HG03175 (cell line): ENCODE measurements around the gene DYRK1B.

Source experiments
- ATAC-seq: cut with Tn5 transposase; IDR thresholded peaks from one replicate; pipeline ENCODE4 v1.9.1; 2021; ENCODE audit warnings: mild to moderate bottlenecking, moderate library complexity; ENCODE audit not compliant: unreplicated experiment

The DYRK1B gene

GRCh38 chr19:39864118-39864517 lies 30.2 kb upstream of the DYRK1B start:
- no peak for ATAC-seq

- ATAC-seq, result no peak
These were observed 24.6 kb upstream of the DYRK1B start for GRCh38 chr19:39858541-39858940.

DNA sequence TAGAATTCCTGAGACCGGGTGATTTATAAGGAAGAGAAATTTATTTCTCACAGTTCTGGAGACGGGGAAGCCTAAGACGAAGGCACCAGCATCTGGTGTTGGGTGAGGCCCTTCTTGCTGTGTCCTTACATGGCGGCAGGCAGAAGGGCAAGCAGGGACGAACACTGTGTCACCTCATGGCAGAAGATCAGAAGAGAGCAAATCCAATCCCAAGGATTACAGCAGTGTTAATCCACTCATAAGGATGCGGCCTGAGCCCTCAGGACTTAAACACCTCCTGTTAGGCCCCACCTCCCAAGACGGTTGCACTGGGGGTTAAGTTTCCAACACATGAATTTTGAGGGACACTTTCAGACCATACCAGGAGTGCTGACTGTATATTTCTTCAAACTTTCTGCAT lies 18.9 kb upstream of the DYRK1B start:
- ATAC-seq, result no peak

- ATAC-seq, result no peak
These were observed 16.9 kb upstream of the DYRK1B start for GRCh38 chr19:39850892-39851291.

DNA sequence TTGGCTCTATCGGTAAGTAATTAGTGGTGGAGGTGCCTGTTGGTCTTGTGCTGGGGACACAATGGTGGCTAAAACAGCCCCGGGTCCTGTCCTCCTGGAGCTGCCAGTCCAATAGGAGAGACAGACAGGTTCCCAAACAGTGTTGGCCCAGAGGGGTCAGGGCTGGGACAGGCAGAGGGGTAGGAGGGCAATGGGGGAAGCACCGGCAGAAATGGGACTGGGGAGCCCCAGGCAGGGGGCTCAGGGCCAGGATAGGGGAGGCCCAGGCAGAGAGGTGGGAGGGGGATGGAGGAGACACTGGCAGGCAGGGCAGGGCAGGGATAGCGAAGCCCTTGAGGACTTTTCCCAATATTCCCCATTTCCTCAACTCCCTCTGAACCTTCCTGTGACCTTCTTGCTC lies 14.4 kb upstream of the DYRK1B start:
- ATAC-seq, result no peak

GRCh38 chr19:39847525-39847924 lies 13.6 kb upstream of the DYRK1B start:
- no peak for ATAC-seq

- no peak for ATAC-seq
These were observed 12.9 kb upstream of the DYRK1B start for GRCh38 chr19:39846678-39847486.

DNA sequence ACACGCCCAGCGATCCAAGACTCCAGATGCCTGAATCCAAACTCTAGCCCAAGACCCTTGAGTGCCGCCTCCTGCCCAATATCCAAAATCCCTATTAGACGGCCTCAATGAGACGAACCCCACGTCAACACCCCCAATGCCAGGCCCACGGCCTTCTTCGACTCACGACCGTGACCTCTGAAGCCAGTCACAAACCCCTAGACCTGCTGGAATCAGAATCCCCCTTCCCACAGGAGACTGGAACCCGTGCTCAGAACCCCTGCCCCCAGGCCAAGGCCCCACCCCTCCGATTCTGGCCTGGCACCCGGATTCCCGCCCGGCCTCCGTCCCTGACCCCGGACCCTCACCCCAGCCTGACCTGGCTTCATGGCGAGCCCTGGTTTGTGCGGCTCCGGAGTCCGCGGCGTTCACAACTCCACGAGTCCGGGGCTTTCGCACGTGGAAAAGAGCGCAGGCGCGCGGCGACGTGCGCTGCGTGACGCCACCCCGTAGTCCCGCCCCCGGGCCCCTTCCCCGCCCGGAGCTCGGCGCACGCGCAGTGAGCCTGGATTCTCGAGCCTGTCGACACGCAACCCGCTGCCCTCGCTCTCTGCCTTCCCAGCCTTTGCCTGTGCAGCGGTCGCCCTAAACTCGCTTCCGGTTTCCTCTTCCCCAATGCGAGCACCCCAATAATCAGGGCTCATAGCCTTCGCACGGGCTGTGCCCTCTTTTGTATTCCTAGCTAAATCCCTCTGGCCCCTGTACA lies 12.1 kb upstream of the DYRK1B start, which contains the start of gene FBL:
TSS of gene FBL (minus strand) at position 447 of the 745 bp plus-strand sequence. CDS start at position 368, 79 bp downstream.
- peak; percentile 80 for ATAC-seq

DNA sequence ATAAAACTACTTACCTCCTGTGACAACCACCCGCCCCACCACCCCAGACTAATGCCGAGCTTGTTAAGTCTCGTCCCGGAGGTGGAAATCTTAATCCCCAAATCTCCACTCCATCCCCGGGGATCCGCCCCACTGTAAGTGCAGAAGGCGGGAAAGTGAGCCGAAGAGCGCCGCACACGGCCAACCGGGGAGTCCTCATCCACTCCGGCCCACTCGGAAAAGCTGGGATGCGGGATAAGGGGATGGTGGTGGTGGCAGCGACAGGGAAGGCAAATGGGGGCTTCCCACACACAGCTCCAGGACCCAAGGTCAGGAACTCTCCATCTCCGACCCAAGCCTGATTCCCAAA lies 11.6 kb upstream of the DYRK1B start:
- no peak for ATAC-seq

DNA sequence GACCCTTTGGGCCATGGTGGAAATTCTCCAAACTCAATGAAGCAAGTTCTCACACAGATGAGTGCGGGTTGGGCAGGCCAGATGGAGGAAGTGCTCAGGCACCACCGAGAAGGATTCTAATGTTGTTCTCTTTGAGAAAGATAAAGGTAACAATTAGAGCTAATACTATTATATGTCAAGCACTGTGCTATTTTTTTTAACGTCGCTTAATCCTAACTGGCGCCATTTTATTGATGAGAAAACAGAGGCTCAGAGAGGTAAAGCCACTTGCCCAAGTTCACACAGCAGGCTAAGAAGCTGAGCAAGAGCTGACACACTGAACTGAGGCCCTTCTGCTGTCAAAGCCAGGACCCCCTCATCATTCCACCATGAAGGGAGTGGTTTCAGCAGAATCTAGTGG lies 11.2 kb upstream of the DYRK1B start:
- ATAC-seq, result no peak

DNA sequence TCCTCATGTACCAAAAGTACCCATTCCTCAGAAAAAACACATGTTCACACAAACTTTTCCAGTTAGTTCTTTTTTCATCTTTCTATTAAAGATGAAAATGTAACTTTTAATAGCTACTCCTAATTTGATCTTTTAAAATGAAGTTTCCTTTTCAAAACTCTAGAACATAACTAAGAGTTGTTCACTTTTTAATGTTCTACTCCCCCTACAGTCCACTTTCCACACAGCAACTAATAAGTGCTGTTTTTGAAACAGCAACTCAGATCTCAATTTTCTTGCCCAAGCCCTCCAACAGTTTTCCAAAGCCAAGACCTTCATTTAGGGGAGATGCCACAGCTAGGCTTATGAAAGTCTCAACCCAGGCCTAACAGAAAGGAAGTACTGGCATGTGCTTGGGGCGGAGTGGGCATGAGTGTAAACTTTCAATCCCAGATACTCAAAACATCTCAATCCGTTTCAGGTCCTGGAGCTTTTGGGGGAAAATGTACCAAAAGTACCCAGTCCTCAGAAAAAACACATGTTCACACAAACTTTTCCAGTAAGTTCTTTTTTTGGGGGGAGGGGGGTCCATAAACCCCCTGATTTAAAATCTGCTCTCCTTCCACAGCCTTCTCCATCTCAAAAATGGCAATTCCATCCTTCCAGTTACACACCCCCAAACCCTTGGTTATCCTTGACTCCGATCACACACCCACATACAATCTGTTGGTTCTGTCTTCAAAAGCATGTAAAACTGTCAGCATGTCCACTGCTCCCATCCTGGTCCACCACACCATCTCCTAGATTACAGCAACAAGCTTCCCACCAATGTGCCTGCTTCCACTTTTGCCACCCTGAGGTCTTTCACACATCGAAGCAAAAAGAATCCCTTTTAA lies 10.2 kb upstream of the DYRK1B start:
- ATAC-seq, result no peak

- no peak for ATAC-seq
These were observed 8.9 kb upstream of the DYRK1B start for GRCh38 chr19:39842693-39843435.

DNA sequence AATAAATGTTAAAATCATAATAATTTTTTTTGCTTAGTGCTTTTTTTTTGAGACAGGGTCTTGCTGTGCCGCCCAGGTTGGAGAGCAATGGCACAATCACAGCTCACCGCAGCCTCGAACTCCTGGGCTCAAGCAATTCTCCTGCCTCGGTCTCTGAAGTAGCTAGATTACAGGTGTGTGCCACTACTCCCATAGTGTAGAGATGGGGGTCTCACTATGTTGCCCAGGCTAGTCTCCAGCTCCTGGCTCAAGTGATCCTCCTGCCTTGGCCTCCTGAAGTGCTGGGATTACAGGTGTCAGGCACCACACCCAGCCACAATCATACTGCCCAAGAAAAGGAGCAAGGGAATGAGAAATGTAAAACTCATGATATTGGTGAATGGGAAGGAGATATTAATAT lies 7.1 kb upstream of the DYRK1B start:
- no peak for ATAC-seq

DNA sequence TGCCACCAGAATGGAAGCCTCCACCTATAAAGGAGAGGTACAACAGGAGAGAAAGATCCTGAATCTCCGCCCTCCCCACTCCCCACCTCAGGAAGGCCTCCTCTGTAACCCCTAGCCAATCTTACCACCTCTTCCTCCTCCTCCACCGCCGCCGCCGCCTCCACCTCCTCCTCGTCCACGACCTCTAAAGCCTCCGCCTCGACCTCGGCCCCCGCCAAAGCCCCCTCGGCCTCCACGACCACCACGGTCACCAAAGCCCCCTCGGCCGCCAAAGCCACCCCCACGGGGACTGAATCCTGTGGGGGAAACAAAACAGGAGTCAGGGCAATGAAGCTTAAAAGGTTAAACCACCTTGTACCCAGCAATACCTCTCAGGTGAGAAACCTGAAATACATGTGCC lies 6.5 kb upstream of the DYRK1B start:
- no peak for ATAC-seq

DNA sequence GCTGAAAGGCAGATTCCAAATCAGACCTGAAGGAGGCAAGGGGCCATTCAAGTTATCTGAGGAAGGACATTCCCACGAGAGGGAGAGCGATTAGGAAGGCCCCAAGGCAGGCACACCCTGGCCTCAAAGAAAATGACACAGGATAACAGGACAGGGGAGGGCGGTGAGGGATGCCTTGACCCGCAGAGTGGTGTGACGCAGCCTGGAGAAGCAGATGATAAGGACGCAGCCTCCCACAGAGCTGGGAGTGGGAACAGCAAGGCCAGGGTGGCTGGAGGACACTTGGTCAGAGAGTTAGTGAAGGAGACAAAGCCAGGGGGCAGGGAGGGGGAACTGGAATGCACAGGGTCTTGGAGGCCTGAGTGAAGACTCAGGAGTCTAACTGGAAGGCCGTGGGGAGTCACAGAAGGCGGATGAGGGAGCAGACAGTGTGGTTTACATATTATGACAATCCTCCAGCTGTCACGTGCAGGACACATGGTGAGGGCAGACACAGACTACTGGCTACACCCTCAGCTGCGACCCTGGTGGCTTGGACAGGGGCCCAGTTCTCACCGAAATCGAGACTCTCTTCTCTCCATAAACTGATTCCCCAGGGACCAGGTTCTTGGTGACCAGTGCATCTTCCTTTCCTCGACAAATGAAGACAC lies 5.8 kb upstream of the DYRK1B start:
- ATAC-seq, result no peak

DNA sequence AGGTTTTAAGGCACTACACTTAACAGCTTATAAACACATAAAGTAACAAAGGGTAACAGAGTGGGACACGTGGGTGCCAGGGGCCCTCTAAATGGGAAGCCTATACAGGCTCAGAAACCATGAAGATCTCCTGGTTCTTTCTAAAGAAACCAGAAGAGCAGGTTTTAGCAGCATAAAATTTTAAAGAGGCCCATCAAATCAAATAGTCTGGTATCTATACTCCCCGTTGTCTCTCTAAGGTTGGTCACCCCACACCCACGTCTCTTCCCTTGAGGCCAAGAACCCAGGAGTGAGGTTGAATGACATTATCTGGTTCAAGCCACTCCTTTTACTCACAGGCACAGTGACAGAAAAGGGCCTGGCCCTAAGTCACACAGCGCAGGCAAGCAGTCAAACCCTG lies 4.6 kb upstream of the DYRK1B start:
- ATAC-seq, result no peak

GRCh38 chr19:39837978-39838377 lies 4.0 kb upstream of the DYRK1B start:
- no peak for ATAC-seq

DNA sequence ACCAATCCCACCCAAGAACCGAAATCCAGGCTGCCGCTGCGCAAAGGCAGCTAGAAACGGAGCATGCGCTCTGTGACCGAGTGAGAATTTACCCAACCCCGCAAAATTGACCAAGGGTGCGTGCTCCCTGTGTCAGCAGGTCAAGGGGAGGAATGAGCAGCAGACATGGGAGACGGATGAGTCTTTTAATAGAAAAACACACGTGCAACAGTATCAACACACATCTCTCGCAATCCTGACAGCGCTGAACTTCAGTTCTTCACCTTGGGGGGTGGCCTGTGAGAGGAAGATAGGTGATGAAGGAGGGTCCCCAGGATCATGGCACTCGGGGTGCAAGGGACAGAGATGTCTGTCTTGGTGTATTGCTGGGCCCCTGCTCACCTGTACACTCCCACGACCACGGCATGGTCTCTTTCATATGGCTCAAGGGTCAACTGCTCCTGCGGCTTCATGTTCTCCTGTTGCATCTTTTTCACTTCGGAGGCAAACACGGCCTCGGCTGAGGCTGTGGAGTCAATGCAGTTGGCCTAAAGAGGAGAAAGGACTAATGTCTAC lies 402 bp upstream of the DYRK1B start:
- no peak for ATAC-seq

DNA sequence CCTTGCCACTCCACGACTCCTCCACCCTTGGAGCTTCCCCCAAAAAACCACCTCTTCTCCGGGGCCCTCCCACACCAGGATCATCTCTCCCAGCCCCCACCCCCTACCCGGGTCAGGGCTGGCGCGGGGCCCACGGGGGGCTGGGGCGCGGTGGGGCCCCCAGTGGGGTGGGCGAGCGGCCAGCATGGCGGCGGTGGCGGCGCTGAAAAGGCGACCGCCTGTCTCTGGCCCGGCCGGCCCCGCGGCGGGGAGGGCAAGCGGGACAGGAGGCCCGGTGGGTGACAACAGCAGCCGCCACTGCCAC lies 850 bp downstream of the DYRK1B start:
- no peak for ATAC-seq
